ENCODE data around the gene ALG14. TPM values are rescaled to one million over a fixed set of nuclear protein-coding genes. Genes with fewer than 3 reads are reported as not detected.

Gene ALG14
- polyA plus RNA-seq, 1 of the 3 experiments (the other 2 are of a cell fraction) = 2.5 TPM

GRCh38 chr1:94969137-94969536 is 103.6 kb downstream of the ALG14 start (continued):
- TF ChIP-seq CTCF (IDR thresholded peaks at IDR 0.05) = no peak

- TF ChIP-seq CHD2 (IDR thresholded peaks at IDR 0.05; ENCODE audit: low read length, partially characterized antibody) = peak; percentile 26
- no peak for TF ChIP-seq FOXJ3 (CRISPR knock-in tag; IDR thresholded peaks at IDR 0.05)
- no peak for TF ChIP-seq TEAD4 (IDR thresholded peaks at IDR 0.05; ENCODE audit: borderline replicate concordance, insufficient read depth)
- TF ChIP-seq RCOR1 (IDR thresholded peaks at IDR 0.05; ENCODE audit: low read length) = 0 out of 2 replicates have a peak, but pooled peaks have one; percentile 12
- no peak for DNase-seq
- Histone ChIP-seq H2AFZ (ENCODE audit: low read depth) (no peak overlapping the region), H3K9me2 (no peaks in the 10 kb centered on the region), H3K27ac (ENCODE audit: low read depth in 2 of 2, low read length in 1 of 2) (peak overlapping the region in 1 of 2 experiments; percentile 0; a peak in 2 of 4 replicates), H3K9me3 (no peaks in the 10 kb centered on the region), H3F3A (replicated peaks; ENCODE audit: insufficient read depth) (peaks cover 4% of the 10 kb centered on the region), H3K4me1 (ENCODE audit: control insufficient read depth in 1 of 2, insufficient read depth in 2 of 2, low read depth in 1 of 2, low read length in 1 of 2) (peaks cover 5 to 8% of the 10 kb centered on the region in 2 experiments), H3K4me2 (no peak overlapping the region), H3K27me3 (ENCODE audit: insufficient read depth) (no peaks in the 10 kb centered on the region), H3K4me3 (ENCODE audit: low read depth in 2 of 2, low read length in 1 of 2) (no peak overlapping the region), H3K36me3 (replicated peaks in 1 of 2; ENCODE audit: control insufficient read depth in 1 of 2, insufficient read depth in 2 of 2, low read length in 1 of 2) (no peaks in the 10 kb centered on the region), H3K79me2 (ENCODE audit: insufficient read depth) (no peaks in the 10 kb centered on the region), H3K9ac (no peak overlapping the region), H4K20me1 (ENCODE audit: insufficient read depth) (no peaks in the 10 kb centered on the region)
- CTCF ChIA-PET = interaction anchor here (1.8 kb wide), 1 partner anchor 112 kb away, joined by 7 read pairs; no protein-coding TSS in a partner anchor
- POLR2A ChIA-PET = no interaction called here
- 49% methylated on average over 1 of the region's 1 CpG for WGBS (ENCODE audit: low lambda C conversion rate)
Observed at GRCh38 chr1:94966033-94966432, 106.7 kb downstream of the ALG14 start.

- DNase-seq = no peak
- H3K27ac ChIP-seq (ENCODE audit: low read depth in 2 of 2, low read length in 1 of 2) = no peak overlapping the region
- H3K4me2 ChIP-seq = no peak overlapping the region
- H3K27me3 ChIP-seq (ENCODE audit: insufficient read depth) = no peaks in the 10 kb centered on the region
- peaks cover 0 to 6% of the 10 kb centered on the region in 2 experiments; a peak in 1 of 4 replicates for H3K4me1 ChIP-seq (ENCODE audit: control insufficient read depth in 1 of 2, insufficient read depth in 2 of 2, low read depth in 1 of 2, low read length in 1 of 2)
- no peaks in the 10 kb centered on the region for H4K20me1 ChIP-seq (ENCODE audit: insufficient read depth)
- no peaks in the 10 kb centered on the region for H3K79me2 ChIP-seq (ENCODE audit: insufficient read depth)
- H3K36me3 ChIP-seq (replicated peaks in 1 of 2; ENCODE audit: control insufficient read depth in 1 of 2, insufficient read depth in 2 of 2, low read length in 1 of 2) = no peaks in the 10 kb centered on the region
- H2AFZ ChIP-seq (ENCODE audit: low read depth) = no peak overlapping the region
- H3K9me3 ChIP-seq = no peaks in the 10 kb centered on the region
- H3K9me2 ChIP-seq = no peaks in the 10 kb centered on the region
- no peak overlapping the region for H3K9ac ChIP-seq
- H3F3A ChIP-seq (replicated peaks; ENCODE audit: insufficient read depth) = no peaks in the 10 kb centered on the region
- POLR2A ChIA-PET = no interaction called here
- no peak overlapping the region for H3K4me3 ChIP-seq (ENCODE audit: low read depth in 2 of 2, low read length in 1 of 2)
- no peak for TF ChIP-seq GATA2 (CRISPR knock-in tag; IDR thresholded peaks at IDR 0.05)
- CTCF ChIA-PET = interaction anchor here (0.7 kb wide), 2 partner anchors 13 to 77 kb away, joined by 4 read pairs; no protein-coding TSS in a partner anchor
- WGBS (ENCODE audit: low lambda C conversion rate) = 85% methylated on average over 8 of the region's 8 CpGs
Observed at GRCh38 chr1:94963864-94964263, 108.9 kb downstream of the ALG14 start.

All from SK-N-SH (cell line).